HG02885 (cell line): Measurements from ENCODE around the gene LARP6.
"Not testable (repeated sequence)": the region's sequence is repeated elsewhere in the genome, so short reads cannot be mapped to it uniquely, and the experiment has no call there.

Source experiments
- ATAC-seq: cut with Tn5 transposase; IDR thresholded peaks from one replicate; pipeline ENCODE4 v1.9.1; 2021; ENCODE audit warnings: mild to moderate bottlenecking; ENCODE audit not compliant: unreplicated experiment, poor library complexity

The LARP6 gene

DNA sequence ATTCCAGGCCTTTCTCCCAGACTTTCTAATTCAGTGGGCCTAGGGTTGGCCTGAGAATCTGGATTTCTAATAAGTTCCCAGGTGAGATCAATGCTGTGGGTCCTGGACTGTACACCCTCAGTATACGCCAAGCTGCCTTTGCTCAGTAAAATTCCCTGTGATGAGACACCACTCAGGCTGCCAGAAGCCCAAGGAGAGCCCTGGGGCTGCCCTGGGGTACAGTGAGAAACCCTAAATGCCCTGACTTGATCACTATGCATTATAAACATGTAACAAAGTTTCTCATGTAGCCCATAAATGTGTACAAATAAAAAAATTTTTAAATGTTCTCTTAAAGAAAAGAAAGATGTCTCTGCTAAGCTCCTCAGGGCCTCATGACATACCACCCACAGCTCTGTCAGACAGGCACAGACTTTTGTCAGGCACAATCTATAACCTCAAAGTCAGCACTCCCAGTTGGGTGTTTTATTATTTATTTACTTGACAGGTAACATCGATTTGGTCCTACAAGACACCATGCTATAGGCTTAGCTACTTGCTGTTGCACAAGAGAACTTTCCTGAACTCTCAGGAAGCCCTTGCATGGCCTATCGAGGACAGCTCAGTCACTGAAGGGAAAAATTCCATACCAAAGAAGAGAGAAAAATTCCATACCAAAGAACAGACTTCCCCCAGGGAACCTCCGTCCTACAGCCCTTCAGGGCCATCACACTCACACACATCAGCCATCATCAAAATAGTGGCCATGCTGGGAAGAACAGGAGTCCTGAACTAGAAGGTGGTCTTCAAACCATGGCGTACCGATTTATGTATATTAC is 22.7 kb downstream of the LARP6 start:
- no peak for ATAC-seq

DNA sequence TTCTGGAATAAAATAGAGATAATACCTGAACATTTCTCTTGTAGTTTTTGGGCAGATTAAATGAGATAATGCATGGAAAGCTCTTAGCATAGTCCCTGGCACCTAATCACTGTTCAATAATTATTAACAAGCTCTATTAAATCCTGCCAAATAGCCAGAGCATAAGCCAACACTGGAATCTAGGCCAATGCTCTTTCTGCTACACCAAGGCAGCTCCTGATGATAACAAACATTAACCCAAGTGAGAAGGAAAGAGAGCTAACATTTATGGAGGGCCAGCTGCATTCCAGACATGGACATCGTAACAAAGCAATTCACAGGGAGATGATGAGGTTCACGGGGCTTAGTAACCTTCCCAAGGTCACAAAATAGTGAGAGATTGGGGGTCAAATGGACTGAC is 23.3 kb downstream of the LARP6 start:
- ATAC-seq: no peak

DNA sequence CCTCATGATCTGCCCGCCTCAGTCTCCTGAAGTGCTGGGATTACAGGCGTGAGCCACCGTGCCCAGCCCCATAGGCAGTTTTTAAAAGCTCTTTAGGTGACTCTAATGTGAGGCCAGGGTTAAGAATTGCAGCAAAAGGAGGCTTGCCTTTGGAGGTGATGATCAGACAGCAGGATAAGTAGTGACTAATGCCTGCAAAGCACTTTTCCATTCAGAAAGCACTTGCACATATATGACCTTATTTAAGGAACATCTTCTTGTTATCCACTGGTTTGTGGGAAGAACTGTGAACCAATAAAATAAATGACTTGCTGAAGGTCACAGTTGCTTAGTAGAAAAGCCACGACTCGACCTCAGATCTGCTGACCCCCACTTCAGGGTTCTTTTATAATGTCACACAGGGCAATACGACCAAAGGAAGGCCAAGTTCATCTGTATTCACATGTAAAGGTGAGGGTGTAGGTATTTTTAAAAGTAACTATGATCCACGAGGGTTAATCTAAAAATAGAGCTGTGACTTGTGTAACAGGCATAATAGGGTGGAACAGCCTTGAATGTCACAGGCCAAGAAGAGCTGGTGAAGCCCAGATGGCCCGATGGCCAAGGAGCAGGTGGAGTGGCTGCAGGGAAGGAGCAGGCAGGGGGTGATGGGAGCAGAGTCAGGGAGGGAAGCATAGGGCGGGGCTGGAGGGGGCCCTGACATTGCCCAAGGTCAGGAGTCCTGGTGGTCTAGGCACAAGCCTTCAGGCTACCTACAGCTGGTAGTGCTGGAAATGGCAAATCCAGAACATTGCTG is 24.4 kb downstream of the LARP6 start:
- ATAC-seq: no peak

DNA sequence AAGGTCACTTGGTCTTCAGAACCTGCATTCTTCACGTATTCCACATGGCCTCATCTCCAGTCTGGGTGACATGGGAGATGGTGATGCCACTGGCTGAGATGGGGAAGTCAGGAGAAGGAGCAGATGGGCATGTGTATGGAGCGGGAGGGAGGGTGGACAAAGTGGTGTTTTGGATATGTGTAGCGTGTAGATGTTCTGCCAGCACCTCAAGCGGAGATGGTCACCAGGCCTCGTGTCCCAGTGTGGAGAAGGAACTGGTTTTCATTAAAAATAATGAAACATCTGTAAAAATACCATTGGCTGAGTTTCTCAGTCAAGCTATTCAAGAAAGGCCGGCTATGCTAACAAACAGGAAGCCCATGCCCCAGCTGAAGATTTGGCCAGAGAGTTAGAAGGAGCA is 26.2 kb downstream of the LARP6 start:
- no peak for ATAC-seq

DNA sequence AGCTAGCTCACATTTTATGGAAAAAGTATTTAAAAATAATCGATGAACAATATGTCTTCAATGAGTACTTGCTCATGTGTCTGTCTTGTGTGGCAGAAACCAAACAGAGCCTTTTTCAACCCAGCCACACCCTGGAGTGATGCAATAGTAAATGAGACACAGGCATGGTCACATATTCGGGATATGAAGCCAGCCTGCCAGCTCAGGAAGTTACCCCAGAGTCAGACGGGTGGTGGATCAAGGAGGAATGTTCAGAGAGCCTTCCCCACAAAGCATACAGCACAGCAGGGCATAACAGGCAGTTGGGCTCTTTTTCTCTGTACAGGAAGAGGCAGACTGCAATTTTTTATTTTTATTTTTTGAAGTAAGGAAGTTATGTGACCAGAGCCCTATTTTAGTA is 27.3 kb downstream of the LARP6 start:
- no peak for ATAC-seq

DNA sequence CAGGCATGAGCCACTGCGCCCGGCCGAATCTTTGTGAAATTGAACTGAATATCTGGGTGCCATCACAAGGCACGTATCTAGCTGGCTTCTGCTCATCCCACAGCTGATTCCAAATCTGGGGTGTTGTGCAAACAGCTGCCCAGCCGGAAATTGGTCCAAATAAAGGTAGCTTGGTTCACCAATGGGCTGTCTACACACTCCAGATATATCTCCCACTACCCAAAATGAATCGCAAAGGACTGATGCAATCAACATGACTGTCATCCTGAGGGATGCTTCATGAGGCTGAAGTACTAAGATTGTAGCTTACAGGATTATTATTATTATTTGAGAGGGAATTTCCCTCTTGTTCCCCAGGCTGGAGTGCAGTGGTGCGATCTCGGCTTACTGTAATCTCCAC is 28.1 kb downstream of the LARP6 start:
- ATAC-seq: no peak

DNA sequence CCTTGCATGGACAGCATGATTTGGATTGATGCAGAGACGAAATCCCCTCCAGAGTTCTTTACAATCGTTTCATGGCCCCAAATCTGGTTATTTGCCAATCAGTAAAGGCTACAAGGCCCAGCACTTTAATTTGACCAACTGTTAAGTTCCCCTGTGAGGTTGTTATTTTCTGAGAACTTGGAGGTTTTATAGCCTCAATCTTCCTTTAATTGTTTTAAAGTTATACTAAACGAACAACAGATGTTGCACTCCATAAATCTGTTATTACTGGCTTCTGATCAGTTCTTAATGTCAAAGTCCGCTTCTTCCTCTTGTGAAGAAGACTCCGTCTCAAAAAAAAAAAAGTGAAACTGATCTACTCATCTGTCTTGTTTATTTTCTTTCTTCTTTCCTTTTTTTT is 30.8 kb downstream of the LARP6 start:
- ATAC-seq: no peak

DNA sequence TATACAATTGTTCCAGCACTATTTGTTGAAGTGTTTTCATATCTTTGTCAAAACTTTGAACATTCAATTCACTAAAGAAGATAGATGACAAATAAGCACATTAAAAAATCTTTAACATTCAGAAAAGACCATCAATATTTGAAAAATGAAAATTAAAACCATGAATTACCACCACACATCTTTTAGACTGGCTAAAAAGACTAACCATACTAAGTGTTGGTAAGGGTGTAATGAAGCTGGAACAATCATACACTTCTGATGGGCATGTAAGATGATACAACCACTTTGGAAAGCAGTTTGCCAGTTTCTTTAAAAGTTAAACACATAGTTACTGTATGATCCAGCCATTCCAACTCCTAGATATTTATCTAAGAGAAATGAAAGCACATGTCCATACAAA is 33.7 kb downstream of the LARP6 start:
- ATAC-seq: no peak

DNA sequence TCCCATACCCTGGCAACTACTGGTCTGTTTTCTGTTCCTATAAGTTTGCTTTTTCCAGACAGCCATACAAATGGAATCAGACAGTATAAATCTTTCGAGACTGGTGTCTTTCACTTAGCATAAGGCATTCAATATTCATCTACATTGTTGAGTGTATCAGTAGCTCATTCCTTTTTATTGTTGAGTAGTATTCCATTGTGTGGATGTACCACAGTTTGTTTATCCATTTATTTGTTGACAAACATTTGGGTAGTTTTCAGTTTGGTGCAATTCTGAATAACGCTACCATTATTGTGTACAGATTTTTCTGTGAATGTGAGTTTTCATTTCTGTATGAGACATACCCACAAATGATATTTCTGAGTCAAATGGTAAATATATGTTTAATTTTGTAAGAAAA is 35.4 kb downstream of the LARP6 start:
- ATAC-seq: no peak

DNA sequence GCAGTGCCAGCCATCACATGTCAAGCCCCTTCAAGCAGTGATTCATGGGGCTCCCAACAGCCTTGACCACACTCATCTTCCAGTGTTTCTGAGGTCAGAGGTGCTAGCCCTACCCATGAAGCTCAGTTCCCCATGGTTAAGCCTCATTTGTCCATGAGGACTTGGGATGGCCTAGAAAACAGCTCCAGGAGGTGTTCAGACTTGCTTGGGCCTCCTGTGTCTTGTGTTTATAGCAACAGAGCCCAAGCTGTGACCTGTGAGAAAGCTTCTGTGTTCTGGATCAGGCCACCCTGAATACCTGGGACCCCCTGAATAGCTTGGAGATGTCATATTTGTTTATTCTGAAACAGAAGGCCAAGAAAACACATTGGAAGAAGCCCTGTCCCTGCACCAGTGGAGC is 36.7 kb downstream of the LARP6 start:
- ATAC-seq: no peak

DNA sequence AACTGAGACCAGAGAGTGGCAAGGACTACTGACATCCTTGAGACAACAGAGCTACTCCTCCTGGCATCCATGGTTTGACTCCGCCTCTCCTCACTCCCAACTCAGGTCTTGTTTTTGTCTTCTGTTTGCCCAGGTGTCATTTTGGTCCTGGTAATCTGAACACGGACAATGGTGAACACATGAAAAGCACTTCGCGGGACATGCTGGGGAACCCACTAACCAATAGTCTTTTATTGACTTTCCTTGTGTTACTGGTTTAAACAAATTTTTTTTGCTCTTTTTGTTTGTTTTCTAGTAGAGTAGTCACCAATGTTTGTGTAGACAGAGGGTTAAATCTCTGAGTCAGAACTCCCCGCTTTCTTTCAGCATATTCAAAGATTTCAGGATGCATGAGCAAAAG is 38.4 kb downstream of the LARP6 start:
- ATAC-seq: no peak

DNA sequence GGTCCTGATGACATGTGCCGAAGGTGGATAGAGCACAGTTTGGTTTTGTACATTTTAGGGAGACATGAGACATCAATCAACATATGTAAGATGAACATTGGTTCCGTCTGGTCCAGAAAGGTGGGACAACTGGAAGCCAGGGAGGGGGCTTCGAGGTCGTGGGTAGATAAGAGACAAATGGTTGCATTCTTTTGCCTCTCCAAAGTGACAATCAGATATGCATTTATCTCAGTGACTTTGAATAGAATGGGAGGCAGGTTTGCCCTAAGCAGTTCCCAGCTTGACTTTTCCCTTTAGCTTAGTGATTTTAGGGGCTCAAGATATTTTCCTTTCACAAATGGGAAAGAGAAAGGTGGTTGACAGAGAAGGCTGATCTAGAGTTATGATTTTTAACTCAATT is 38.9 kb downstream of the LARP6 start:
- not testable (repeated sequence) for ATAC-seq

DNA sequence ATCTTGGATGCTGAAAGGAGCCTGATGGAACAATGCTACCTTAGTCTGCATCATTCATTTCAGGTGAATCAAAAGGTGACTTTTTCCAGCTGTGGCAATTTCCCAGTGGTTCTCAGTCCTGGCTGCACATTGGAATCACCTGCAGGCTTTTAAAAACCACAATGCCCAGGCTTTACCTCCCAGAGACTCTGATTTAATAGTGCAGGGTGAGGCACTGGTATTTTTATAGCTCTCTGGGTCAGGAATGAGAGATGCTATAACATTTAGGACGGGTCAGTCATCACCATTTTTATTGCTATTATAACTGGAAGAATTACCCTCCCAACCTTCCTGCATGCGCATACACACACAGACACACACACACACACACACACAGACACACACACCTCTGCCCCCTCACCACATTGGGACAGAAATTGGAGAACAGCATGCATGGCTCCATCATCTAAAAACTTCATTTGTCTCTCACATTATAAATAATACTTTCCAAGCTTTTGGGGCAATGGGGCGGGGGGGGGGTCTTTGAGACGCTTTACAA is 41.1 kb downstream of the LARP6 start:
- no peak for ATAC-seq

DNA sequence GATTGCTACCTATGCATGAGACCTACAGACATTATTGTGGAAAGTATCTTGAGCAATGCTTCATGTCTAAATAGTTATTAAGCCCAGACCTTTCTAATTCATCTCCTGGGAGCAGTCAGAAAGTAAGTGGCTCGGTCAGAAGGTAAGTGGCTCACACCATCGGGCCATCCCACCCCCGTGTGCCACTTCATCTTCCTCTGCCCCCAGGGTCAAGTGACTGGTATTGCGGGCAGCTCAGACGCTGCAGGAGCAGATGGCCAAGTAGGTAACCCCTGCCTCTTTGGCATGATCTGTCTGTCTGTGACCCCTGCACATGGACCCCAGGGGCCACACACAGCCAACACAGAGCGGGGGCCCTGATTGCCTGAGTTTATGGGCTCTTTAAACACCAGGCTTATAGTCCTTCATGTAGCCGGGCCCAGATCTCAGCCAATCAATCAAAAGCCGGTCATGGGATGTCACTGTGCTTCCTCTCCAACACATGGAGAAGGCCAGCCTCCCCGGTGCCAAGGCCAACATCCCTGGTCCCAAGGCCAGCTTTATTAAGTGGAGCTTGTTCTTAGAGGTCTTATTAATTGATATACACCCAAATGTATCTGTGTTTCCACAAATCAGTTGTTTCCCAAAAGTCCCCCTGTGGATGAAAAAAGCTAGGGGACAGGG is 42.9 kb downstream of the LARP6 start:
- no peak for ATAC-seq

DNA sequence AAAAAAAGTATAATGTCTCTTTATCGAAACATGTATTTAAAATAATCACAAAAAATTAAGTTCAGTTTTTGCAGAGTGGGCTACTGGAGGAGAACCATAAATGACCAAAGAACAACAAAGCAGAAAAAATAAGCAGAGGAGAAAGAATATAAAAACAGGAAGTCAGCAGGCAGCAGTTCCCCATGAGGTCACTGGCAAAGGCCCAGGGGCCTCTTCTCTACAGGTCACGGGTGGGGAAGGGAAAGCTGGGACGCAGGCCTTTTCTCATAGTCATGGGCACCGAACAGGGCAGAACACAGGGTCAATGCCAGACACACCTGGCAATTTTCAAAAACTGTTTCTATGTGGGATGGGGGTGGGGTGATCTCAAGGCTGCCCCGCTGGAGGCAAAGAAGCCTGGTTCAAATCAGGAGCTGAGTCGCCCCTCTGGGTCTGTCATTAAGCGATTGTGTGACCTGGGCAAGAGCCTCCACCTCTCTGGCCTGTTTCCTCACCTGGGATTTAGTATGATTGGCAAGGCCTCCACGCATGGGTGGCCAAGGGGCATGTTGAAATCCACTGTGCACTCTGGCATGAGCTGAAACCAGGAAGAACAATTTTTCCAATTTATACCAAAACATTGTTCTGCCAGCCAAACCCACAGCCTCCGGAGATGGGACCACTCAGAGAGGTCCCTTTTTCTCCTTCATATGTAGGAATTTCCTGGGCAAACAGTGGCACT is 46.8 kb downstream of the LARP6 start:
- ATAC-seq: no peak

DNA sequence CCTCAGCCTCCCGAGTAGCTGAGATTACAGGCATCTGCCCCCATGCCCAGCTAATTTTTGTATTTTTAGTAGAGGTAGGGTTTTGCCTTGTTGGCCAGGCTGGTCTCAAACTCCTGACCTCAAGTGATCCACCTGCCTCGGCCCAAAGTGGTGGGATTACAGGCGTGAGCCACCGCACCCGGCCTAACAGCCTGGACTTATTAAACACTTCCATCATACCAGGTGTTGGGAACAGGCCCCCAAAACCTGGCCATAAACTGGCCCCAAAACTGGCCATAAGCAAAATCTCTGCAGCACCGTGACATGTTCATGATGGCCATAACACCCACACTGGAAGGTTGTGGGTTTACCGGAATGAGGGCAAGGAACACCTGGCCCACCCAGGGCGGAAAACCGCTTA is 49.6 kb downstream of the LARP6 start:
- ATAC-seq: not testable (repeated sequence)

DNA sequence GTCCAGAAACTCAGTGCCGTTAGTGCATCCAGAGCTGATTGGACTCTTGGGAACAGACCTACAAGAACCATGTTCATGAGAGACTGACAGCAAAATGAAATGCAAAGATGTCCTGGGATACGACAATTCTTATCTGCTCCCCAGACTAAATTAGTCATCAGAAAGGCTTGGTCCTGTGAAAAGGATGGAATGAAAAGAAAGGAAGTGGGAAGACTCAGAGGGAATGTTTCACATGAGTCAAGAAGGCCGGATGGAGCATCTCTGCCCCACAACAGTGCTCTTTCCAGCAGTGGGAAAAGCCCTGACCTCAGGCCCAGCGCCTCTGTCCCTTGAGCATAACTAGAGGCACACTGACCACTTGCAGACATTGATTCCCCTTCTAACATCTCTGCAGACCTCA is 51.3 kb downstream of the LARP6 start:
- ATAC-seq: no peak

DNA sequence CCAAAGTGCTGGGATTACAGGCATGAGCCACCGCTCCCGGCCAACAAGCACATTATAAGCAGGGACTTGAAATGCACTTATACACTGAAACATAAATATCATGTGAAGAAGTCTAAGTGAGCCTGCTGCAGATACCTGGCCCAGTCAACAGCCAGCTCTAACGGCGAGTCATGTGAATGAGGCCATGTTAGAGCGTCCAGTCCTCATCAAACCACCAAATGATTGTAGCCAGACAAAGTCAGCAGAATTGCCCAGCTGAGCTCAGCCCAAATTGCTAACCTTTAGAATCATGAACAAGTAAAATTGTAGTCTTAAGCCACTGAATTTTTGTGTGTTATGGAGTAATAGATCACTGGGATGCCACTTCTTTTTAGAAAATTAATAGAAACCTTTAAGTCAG is 52.8 kb downstream of the LARP6 start:
- no peak for ATAC-seq

DNA sequence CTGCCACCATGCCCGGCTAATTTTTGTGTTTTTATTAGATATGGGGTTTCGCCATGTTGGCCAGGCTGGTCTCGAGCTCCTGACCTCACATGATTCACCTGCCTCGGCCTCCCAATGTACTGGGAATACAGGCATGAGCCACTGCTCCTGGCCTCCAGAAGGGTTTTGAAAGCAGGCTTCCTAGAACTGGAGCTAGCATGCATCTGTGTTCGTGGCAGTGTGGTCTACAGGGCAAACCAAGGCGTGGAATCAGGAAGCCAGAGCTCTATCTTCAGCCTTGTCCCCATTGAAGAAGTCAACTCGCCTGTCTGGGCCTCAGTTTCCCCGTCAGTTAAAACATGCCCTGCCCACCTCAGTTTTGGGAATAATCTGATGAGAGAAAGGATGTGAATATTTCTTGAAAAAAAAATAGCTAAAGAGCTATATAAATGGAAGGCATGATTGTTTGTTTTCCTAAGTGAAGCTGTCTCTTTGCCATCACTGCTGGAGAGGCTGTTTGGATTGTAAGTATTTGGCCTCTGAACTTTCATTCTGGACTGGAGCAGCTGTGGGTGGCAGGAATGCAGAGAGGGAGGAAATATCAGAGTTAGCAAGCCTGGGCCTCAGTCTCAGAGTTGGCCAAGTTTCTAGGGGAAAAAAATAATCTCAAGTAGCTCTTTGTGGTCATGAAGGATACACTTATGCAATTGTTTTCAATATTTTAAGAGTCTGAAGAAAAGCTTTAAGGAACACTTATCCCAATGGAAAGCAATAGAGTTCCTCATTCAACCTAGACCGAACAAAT is 54.1 kb downstream of the LARP6 start:
- no peak for ATAC-seq

DNA sequence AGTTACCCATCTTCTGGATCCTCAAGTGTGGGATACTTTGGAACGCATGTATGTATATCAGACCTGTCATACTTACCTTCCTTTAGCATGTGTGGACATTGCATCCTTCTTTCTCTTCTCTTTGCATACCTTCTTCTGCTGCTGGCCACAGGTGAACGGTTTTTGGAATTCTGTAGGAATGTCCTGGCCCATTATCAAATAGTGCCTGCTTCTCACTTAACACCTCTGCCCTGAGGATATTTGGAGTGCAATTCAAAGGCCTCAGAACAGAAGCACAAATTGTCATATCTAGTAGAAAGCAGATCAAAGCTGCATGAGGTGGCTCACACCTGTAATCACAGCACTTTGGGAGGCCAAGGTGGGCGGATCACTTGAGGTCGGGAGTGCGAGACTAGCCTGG is 56.5 kb downstream of the LARP6 start:
- no peak for ATAC-seq
